Femur (tissue), 1 donor: ENCODE data around the gene ELFN1.

Experiments
- DNase-seq: peaks from one replicate; pipeline ENCODE4 v3.0.0-alpha.2; 2017

ELFN1 gene

DNA sequence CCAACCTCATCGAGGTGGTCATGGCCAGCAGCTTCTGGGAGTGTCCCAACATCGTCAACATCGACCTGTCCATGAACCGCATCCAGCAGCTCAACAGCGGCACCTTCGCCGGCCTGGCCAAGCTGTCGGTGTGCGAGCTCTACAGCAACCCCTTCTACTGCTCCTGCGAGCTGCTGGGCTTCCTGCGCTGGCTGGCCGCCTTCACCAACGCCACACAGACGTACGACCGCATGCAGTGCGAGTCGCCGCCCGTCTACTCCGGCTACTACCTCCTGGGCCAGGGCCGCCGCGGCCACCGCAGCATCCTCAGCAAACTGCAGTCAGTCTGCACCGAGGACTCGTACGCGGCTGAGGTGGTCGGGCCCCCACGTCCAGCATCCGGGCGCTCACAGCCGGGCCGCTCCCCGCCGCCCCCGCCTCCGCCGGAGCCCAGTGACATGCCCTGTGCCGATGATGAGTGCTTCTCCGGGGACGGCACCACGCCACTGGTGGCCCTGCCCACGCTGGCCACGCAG lies 75.0 kb downstream of the ELFN1 start:
- no peak for DNase-seq

DNA sequence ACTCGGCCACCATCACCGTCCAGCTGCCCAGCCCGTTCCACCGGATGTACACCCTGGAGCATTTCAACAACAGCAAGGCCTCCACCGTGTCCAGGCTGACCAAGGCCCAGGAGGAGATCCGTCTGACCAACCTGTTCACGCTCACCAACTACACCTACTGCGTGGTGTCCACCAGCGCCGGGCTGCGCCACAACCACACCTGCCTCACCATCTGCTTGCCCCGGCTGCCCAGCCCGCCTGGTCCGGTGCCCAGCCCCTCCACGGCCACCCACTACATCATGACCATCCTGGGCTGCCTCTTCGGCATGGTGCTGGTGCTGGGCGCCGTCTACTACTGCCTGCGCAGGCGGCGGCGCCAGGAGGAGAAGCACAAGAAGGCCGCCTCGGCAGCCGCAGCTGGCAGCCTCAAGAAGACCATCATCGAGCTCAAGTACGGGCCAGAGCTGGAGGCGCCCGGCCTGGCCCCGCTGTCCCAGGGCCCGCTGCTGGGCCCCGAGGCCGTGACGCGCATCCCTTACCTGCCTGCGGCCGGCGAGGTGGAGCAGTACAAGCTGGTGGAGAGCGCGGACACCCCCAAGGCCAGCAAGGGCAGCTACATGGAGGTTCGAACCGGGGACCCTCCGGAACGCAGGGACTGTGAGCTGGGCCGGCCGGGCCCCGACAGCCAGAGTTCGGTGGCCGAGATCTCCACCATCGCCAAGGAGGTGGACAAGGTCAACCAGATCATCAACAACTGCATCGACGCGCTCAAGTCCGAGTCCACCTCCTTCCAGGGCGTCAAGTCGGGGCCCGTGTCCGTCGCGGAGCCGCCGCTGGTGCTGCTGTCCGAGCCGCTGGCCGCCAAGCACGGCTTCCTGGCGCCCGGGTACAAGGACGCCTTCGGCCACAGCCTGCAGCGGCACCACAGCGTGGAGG lies 75.8 kb downstream of the ELFN1 start:
- DNase-seq = no peak

DNA sequence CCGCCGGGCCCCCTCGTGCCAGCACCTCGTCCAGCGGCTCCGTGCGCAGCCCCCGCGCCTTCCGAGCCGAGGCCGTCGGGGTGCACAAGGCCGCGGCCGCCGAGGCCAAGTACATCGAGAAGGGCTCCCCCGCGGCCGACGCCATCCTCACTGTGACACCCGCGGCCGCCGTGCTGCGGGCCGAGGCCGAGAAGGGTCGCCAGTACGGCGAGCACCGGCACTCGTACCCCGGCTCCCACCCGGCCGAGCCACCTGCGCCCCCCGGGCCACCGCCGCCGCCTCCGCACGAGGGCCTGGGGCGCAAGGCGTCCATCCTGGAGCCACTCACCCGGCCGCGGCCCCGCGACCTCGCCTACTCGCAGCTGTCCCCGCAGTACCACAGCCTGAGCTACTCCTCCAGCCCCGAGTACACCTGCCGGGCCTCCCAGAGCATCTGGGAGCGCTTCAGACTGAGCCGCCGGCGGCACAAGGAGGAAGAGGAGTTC lies 76.5 kb downstream of the ELFN1 start:
- no peak for DNase-seq

DNA sequence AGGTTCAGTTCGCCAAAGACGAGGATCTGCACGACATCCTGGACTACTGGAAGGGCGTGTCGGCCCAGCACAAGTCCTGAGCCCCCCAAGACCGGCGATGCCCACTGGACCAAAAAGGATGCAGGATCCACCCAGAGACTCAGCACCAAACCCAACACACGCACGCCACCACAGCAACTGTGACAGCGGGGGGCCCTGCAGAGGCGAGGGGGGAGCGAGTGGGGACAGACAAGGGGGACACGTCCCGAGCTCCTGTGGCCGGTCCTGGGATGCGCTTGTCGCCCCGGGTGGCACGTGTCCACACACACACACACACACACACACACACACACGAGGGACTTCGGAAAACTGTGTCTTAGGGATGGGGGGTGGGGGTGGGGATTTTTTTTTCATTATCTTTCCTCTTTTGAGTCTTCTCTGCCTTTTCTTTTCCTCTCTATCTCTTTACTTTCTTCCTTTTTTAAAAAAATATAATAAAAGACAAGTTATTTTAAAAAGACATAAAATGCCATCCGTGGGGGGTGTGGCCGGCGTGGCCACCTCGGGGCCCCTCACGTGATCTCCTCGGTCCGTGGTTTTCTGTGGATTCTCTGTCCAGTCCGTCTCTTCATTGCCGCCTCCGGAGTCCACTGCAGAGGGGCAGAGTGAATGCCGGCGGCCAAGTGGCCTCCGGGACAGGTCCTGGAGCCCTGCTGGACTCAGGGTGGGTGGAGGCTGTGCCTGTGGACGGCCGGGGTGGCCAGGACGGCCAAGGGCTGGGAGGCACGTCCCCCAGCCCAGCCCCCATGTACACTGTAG lies 77.1 kb downstream of the ELFN1 start:
- peak; percentile 12 for DNase-seq

DNA sequence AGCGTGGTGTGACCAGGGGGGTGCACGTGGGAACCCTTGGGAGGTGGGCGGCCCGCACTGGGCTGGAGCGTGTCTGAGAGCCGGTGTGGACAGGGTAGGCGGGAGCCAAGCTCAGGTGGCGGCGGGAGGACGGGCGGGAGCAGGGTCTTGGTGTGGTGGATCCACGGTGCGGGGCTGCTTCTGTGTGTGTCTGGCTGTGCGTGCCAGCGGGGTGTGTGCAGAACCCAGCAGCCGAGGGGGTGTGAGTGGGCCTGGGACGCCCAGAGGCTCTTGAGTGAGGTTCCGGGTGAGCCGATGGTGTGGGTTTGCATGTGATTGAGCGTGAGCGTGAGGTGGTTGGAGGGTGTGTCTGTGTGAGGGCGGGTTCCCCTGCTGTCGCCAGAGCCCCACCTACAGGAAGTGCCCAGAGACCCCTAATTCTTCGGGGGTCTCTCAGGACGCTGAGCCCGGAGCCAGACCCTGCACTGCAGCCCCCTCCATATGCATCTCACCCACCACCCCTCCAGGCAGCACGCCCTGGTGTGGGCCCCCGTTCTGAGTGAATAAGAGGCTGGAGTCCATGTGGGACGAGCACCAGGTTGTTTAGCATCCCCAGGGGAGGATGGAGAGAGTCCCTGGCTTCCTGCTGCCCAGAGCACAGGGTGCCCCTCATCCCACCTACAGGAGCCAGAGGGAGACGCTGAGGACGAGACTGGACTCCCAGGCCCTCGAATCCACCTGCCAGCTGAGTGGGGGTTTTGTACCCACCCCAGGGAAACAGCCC lies 78.2 kb downstream of the ELFN1 start:
- peak; percentile 26 for DNase-seq

DNA sequence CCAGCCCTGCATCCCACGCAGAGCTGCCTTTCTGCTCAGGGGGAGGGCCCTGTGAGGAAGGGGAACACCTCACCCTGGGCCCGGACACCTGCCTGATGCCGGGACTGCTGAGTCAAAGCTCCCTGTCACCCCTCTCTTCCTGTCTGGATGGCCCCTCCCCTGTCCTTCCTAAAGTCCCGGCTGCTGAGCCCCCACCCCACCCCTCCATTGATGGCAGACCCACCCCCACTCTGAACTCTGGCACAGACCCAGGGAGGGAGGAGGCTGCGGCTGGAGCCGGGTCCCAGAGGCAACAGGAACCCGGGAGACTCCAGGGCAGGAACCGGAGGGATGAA lies 78.7 kb downstream of the ELFN1 start:
- no peak for DNase-seq

DNA sequence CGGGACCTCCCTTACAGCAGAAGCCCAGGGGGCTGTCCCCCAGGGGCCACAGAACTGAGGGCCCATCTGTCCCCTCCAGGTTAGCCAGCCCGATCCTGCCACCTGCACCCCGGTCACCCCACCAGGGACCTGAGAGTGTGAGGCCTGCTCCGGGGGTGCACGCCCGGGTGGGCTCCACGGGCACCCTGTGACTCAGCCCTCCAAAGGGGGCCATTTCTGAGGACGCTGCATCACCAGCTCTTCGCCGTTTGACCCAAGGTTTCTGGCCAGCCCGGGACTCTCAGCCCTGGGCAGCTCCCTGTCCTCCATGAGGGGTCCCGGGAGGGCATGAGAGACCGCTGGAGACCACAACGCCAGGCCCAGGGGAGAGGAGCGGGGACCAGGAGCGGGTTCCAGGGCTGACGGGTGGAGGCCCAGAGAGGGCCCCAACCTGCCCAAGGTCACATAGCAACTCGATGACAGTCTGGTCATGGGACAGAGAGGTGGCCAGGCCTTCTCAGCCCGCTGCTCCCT lies 79.3 kb downstream of the ELFN1 start:
- DNase-seq = no peak

DNA sequence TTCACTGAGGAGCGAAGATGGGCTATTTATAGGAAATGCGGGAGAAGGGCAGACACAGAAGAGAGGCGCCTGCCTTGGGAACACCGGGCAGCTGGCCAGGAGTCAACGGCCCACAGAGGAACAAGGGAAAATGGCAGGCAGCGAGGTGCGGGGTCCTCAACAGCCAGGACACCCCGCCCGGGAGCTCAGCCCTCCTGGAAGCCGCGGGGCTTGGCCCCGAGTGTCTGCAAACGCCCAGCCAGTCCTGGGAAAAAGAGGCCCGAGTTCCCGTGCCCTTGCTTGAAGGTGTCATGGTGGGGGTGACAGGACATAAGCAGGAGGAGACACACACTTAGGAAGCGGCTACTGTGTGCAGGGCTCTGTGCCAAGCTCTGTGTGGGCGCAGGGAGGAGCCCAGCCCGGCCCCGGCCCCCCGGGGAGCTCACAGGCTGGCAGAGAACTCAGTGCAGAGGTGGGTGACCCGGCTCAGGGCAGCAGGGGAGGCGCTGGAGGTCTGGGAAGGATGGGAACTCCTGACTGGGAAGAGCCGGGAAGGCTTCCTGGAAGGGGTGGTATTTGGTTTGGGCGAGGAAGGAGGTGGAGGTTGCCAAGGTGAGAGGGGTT lies 79.9 kb downstream of the ELFN1 start:
- no peak for DNase-seq

DNA sequence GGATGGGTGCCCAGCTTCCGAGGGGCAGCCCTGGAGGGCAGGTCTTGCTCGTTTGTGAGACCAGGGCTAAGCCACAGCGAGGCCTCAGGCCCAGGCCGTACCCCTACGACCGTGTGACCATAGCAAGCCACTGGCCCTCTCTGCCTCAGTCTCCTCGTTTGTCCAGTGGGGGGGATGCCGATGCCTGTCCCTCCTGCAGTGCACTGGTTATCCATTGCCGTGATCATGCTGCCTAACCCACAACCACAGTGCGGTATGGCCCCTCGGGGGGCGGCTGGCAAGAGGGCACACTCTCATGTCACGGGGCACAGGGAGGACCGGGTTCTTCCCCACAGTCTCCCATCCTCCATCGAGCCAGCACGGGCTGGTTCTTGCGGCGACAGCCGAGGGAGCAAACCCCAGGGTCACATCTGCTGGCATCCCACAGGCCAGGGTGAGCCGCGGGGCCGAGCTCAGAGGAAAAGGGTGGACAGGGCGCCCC lies 80.5 kb downstream of the ELFN1 start:
- no peak for DNase-seq

DNA sequence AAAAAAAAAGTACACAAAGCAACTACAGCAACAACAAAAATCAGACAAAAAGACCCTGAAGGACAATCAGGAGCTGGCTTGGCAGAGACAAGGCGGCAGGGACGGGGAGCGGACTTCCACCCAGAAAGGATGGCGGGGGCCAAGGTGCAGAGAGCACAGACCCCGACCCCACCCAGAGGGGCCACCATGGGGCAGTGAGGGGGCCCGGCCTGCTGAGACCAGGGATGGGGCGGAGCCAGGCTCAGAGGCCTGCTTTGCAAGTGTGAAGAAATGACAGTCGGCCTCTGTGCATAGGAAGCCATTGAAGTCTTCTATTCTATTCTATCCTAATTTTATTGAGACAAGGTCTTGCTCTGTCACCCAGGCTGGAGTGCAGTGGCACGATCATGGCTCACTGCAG lies 82.0 kb downstream of the ELFN1 start:
- DNase-seq = no peak

DNA sequence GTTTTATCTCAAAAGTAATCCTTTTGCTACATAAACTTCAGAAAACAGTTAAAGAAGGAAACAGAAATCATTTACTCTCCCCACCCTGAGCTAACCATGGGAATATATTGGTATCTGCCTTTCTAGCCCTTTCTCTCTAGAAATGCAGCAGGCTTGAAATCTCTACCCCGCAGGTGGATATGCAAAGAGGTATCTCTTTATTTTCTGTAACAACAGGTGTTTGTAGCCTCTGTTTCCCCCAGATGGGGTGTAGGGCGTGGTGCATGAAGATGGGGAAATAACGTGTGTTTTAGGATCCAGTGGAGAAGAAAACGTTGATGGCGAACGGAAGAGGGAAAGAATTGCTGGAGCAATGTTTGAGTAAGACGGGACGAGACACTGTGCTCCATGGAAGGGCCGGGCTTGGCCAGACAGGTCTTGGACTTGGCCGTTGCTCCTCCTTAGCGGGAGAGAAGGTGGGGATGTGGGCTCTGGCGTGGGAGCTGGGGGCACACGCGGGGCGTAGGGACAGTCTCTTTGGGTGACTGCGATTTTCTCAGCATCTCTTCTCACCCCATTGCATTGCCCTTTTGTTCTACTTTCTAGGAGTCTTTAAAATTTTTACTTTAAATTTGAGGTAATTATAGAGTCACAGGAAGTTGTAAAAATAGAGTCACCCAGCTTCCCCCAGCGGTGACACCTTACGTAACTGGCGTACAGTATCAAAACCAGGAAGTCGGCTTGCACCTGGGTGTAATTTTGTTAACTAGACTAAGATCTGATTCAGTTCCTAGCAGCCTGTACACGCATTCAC lies 82.9 kb downstream of the ELFN1 start:
- DNase-seq = no peak

DNA sequence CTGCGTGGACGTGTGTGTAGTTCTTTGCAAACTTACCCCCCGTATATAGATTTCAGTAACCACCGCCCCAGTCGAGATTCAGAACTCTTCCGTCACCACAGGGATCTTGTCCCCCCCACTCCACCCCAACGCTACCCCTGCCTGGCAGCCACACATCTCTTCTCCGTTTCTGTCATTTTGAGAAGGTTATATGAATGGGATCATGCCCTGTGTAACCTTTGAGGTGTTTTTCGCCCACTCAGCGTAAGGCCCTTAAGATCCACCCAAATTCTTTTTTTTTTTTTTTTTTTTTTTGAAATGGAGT lies 83.4 kb downstream of the ELFN1 start:
- DNase-seq = no peak

DNA sequence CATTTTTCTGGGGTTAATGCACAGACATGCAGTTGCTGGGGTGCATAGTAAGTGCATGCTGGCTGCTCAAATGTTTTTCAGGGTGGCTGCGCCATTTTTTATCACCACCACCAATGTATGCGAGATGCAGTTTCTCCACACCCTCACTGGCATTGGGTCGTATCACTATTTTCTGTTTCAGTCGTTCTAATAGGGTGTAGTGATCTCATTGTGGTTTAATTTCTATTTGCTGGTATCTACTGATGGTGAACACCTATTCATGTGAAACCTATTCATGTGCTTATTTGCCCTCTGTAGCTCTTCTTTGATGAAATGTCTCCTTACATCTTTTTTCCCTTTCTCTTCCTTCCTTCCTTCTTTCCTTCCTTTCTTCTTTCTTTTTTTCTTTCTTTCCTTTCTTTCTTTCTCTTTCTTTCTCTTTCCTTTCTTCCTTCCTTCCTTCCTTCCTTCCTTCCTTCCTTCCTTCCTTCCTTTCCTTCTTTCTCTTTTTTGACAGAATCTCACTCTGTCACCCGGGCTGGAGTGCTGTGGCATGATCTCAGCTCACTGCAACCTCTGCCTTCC lies 84.3 kb downstream of the ELFN1 start:
- no peak for DNase-seq

DNA sequence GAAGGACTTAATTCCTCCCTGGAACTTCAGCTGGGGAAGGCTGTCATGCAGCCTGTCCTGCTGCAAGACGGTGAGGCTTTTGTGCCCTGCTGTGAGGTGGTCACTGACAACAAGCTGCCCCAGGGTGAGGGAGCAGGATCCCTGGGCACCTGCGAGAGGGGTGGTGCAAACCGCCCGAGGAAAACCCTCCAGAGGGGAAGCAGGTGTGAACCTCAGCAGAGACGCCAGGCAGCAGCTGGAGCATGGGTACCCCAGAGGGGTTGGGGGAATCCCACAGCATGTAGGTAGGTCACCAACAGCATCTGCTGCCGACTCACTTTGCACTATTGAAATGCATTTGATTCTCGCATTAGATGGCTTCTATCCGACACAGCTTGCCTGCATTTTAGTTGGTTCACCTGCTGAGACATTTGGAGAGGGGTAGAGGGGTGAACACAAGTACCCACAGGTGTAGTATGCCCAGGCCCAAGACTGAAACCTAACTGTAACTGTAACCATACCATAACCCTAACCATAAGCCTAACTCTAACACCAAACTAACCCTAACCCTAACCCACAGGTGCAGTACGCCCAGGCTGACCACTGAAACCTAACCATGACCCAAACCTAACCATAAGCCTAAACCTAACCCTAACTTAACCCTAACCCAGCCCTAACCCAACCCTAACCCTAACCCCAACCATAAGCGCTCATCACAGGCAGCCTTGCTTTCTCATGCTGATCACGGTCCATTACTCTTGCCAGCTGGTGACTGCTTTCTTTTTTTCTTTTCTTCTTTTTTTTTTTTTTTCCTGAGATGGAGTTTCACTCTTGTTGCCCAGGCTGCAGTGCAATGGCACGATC lies 85.9 kb downstream of the ELFN1 start:
- DNase-seq = no peak

DNA sequence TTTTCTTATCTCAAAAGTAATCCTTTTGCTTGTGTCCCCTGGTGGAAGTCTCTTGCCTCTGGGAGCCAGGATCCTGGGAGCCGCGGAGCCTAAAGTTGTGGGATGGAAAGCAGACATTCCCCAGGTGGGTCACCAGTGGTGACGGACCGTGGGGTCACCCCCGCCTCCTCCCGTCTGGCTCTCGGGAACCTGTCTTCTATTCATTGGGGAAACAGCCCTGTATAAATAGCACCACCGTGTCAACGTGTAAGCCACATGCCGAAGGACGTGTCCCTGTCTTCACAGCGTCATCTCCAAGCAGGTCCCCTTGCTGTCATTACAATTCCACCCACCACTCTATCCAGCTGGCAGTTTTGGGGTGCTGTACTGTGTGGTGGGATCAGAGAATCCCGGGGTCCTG lies 87.5 kb downstream of the ELFN1 start:
- no peak for DNase-seq

DNA sequence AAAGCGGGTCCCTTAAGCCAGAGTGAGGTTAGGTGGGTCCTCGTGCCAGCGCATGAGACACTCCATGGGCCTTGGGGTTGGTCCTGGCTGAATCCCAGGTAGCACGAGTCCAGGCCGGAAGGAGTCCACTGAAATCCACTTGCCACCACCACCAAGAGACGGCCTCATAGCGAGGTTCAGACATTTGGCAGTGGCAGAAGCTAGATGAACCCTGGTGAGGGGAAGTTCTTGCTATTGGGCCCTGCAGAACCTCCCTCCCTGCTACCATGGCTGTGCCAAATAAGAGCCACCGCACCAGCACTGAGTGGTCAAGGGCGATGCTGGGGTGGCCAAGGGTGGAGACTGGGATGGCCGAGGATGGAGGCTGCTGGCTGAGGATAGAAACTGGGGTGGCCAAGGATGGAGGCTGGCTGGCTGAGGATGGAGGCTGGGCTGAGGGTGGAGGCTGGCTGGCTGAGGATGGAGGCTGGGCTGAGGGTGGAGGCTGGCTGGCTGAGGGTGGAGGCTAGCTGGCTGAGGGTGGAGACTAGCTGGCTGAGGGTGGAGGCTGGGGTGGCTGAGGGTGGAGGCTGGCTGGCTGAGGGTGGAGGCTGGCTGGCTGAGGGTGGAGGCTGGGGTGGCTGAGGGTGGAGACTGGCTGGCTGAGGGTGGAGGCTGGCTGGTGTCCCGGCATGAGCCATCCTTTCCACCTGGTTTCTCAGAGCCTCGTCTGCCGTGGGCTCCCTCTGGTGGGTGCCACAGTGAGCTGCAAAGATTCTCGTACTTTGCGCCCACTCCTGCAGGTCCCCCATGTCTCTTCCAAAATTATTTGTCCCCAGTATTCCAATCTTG lies 88.2 kb downstream of the ELFN1 start:
- no peak for DNase-seq

DNA sequence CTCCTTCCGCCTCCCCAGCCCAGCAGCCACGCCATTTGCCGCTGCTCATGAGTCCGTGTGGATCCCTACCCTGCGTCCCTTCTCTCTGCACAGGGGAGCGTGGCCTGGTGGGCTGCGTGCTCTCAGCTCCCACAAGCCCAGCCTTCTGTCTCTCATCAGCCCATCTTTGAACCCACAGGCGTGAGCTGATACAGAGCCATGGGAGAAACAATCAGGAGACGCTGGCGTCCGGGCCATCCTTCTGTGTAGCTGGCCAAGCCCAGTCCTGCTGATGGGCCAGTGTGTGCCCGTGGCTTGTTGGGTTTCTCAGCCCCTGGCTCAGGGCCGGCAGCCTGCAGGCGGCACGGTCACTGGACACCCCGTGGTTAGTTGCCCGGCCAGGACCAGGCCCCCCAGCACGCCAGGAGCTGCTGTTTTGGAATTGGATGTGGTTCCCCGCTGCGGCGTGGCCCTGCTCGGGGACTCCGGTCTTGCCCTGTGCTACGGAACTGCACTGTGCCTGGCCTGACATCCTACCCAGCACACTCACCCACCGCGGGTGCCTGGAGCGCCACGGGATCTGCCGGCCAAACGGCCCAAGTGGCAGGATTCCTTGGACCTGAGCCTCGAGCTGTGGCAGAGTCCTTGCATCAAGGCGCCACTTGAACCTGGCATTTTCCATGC lies 88.9 kb downstream of the ELFN1 start:
- no peak for DNase-seq

DNA sequence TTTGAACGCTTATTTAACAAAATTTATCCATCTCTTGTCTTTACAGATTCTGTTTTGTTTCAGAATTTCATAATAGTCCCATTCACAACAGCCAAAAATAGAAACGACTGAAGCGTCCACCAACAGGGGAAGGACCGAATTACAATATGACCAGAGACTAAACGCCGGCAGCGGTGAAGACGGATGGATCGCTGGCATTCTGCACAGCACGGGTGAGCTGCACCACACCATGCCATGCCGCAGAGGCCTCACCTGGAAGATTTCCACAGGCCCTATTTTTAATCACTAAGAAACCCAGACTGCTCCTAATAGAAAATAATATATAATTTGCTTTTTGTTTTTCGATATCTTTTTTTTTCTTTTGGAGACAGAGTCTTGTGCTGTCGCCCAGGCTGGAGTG lies 91.0 kb downstream of the ELFN1 start:
- no peak for DNase-seq

DNA sequence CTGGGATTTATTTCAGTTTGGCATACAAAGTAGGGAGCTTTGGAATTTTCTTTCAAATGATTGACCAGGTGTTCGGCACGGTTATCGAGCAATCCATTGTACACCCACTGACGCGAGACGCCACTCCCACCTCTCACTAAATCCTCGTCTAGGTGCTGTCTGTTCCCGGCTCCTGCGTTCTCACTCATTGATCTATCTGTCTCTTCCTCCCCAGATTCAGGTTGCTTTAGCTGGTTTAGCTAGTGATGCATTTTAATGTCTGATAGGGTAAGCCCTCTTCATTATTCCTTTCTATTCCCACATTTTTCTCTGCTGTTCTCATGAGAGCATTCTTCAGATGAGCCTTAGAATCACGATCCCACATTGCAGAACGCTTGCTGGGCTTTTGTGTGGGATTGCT lies 91.7 kb downstream of the ELFN1 start:
- no peak for DNase-seq
